Neural cell (in vitro differentiated cells): Measurements from ENCODE around the gene NRDC. TPM values are rescaled to one million over a fixed set of nuclear protein-coding genes. Genes with fewer than 3 reads are reported as not detected.

ENCODE experiments used
- H2AFZ ChIP-seq: fragments of 200-600, 300-800 bp; sonication (generic), shearing (Covaris generic); 2 replicates; pipeline ENCODE4 v1.6.0; 2014; ENCODE audit warnings: low read depth, mild to moderate bottlenecking, antibody characterized with exemption, low read length, moderate library complexity
- H3F3A ChIP-seq: fragments of 200-600 bp; shearing (Covaris generic); 2 replicates; pipeline ENCODE4 v1.6.1; 2016; ENCODE audit warnings: mild to moderate bottlenecking, moderate library complexity, mixed read lengths, antibody characterized with exemption, low read length; ENCODE audit not compliant: insufficient read depth, poor library complexity, severe bottlenecking
- H3K27ac ChIP-seq: fragments of 200-600, 300-800 bp; sonication (generic), shearing (Covaris generic); 2 replicates; pipeline ENCODE4 v1.5.1; 2014; ENCODE audit warnings: mild to moderate bottlenecking, low read length, moderate library complexity
- H3K27me3 ChIP-seq: fragments of 300-800, 200-600 bp; sonication (generic), shearing (Covaris generic); 2 replicates; pipeline ENCODE4 v1.6.0; 2014; ENCODE audit warnings: mild to moderate bottlenecking, low read depth, low read length, moderate library complexity; ENCODE audit not compliant: insufficient read depth
- H3K36me3 ChIP-seq: fragments of 300-800, 200-600 bp; sonication (generic), shearing (Covaris generic); 2 replicates; pipeline ENCODE4 v1.5.1; 2014; ENCODE audit warnings: mild to moderate bottlenecking, antibody characterized with exemption, low read length, moderate library complexity; ENCODE audit not compliant: insufficient read depth
- H3K4me2 ChIP-seq: fragments of 300-800, 200-600 bp; sonication (generic), shearing (Covaris generic); 2 replicates; pipeline ENCODE4 v1.6.0; 2014; ENCODE audit warnings: mild to moderate bottlenecking, low read length
- H3K4me3 ChIP-seq: fragments of 300-800, 200-600 bp; sonication (generic), shearing (Covaris generic); 2 replicates; pipeline ENCODE4 v1.5.1; 2014; ENCODE audit warnings: mild to moderate bottlenecking, low read length, moderate library complexity
- H3K79me2 ChIP-seq: fragments of 200-600 bp; shearing (Covaris generic); replicated peaks from 2 replicates; pipeline ENCODE4 v1.6.0; 2014; ENCODE audit warnings: mild to moderate bottlenecking, low read length, moderate library complexity; ENCODE audit not compliant: insufficient read depth
- H3K9ac ChIP-seq: fragments of 300-800, 200-600 bp; sonication (generic), shearing (Covaris generic); 2 replicates; pipeline ENCODE4 v1.6.1; 2016; ENCODE audit warnings: mild to moderate bottlenecking, low read length, mixed read lengths
- H3K9me2 ChIP-seq: fragments of 200-600 bp; shearing (Covaris generic); 2 replicates; pipeline ENCODE4 v1.6.1; 2016; ENCODE audit warnings: mild to moderate bottlenecking, low read length, mixed read lengths; ENCODE audit not compliant: insufficient read depth
- H3K9me3 ChIP-seq: fragments of 200-600, 300-800 bp; sonication (generic), shearing (Covaris generic); 2 replicates; pipeline ENCODE4 v1.6.1; 2016; ENCODE audit warnings: mild to moderate bottlenecking, mixed run types, low read length, moderate library complexity, mixed read lengths
- H4K20me1 ChIP-seq: fragments of 200-600 bp; shearing (Covaris generic); 2 replicates; pipeline ENCODE4 v1.6.1; 2016; ENCODE audit warnings: mild to moderate bottlenecking, mixed run types; ENCODE audit not compliant: insufficient read depth
- EP300 ChIP-seq: fragments of 450-650 bp; conservative IDR thresholded peaks from 2 replicates; pipeline ENCODE4 v1.6.1; 2014; ENCODE audit warnings: antibody characterized with exemption, mild to moderate bottlenecking, moderate library complexity; ENCODE audit not compliant: poor library complexity, severe bottlenecking
- EZH2 ChIP-seq: fragments of 200-600, 300-800 bp; shearing (Covaris generic), sonication (generic); IDR thresholded peaks from 2 replicates; pipeline ENCODE4 v1.6.1; 2014; ENCODE audit warnings: antibody characterized with exemption, low read length, borderline replicate concordance, mild to moderate bottlenecking; ENCODE audit not compliant: insufficient read depth, poor library complexity, severe bottlenecking
- MXI1 ChIP-seq: fragments of 450-650 bp; conservative IDR thresholded peaks from 2 replicates; pipeline ENCODE4 v1.6.1; 2014; ENCODE audit warnings: antibody characterized with exemption, mild to moderate bottlenecking; ENCODE audit not compliant: poor library complexity, severe bottlenecking
- POLR2AphosphoS5 ChIP-seq: IDR thresholded peaks from 2 replicates; pipeline ENCODE4 v1.6.1; 2012
- RAD21 ChIP-seq: fragments of 450-650 bp; conservative IDR thresholded peaks from 2 replicates; pipeline ENCODE4 v1.6.1; 2014; ENCODE audit warnings: antibody characterized with exemption, mild to moderate bottlenecking, moderate library complexity
- SMC3 ChIP-seq: fragments of 450-650 bp; conservative IDR thresholded peaks from 2 replicates; pipeline ENCODE4 v1.6.1; 2014; ENCODE audit warnings: antibody characterized with exemption, mild to moderate bottlenecking, moderate library complexity; ENCODE audit not compliant: poor library complexity
- TAF1 ChIP-seq: IDR thresholded peaks from 2 replicates; pipeline ENCODE4 v1.6.1; 2012; ENCODE audit warnings: low read depth
- polyA plus RNA-seq: library from polyadenylated mRNA; depleted of rRNA; stranded (reverse); fragments of >200 nt; gene quantifications from 2 replicates; pipeline ENCODE4 v1.2.3, GENCODE V29; 2014
- TF ChIP-seq, protein P1 (sequence below): IDR thresholded peaks from 2 replicates; pipeline ENCODE4 v1.6.1; 2012; ENCODE audit warnings: borderline replicate concordance
- TF ChIP-seq, protein P2 (sequence below): fragments of 450-650 bp; IDR thresholded peaks from 2 replicates; pipeline ENCODE4 v1.5.1; 2014; ENCODE audit warnings: antibody characterized with exemption, mild to moderate bottlenecking, moderate library complexity; ENCODE audit not compliant: poor library complexity, severe bottlenecking

The NRDC gene
- polyA plus RNA-seq, 1 donor from 2014 or later: 114 TPM

GRCh38 chr1:51749151-51749550 lies 129.4 kb downstream of the NRDC start:
- no peaks in the 10 kb centered on the region for H3K9me3 ChIP-seq

GRCh38 chr1:51745304-51745570 lies 133.3 kb downstream of the NRDC start:
- Histone ChIP-seq H3K4me3 (no peak overlapping the region), H3K79me2 (no peaks in the 10 kb centered on the region), H3K9me3 (no peaks in the 10 kb centered on the region), H3K36me3 (no peaks in the 10 kb centered on the region), H3K27me3 (no peaks in the 10 kb centered on the region), H3K27ac (no peak overlapping the region), H2AFZ (no peak overlapping the region), H3K9ac (no peak overlapping the region), H3F3A (no peaks in the 10 kb centered on the region), H3K9me2 (no peaks in the 10 kb centered on the region), H3K4me2 (no peak overlapping the region), H4K20me1 (no peaks in the 10 kb centered on the region)
- TF ChIP-seq MXI1 (no peak), EP300 (no peak), RAD21 (no peak), SMC3 (no peak), TAF1 (no peak), EZH2 (no peak)
- TF ChIP-seq, protein P1, sequence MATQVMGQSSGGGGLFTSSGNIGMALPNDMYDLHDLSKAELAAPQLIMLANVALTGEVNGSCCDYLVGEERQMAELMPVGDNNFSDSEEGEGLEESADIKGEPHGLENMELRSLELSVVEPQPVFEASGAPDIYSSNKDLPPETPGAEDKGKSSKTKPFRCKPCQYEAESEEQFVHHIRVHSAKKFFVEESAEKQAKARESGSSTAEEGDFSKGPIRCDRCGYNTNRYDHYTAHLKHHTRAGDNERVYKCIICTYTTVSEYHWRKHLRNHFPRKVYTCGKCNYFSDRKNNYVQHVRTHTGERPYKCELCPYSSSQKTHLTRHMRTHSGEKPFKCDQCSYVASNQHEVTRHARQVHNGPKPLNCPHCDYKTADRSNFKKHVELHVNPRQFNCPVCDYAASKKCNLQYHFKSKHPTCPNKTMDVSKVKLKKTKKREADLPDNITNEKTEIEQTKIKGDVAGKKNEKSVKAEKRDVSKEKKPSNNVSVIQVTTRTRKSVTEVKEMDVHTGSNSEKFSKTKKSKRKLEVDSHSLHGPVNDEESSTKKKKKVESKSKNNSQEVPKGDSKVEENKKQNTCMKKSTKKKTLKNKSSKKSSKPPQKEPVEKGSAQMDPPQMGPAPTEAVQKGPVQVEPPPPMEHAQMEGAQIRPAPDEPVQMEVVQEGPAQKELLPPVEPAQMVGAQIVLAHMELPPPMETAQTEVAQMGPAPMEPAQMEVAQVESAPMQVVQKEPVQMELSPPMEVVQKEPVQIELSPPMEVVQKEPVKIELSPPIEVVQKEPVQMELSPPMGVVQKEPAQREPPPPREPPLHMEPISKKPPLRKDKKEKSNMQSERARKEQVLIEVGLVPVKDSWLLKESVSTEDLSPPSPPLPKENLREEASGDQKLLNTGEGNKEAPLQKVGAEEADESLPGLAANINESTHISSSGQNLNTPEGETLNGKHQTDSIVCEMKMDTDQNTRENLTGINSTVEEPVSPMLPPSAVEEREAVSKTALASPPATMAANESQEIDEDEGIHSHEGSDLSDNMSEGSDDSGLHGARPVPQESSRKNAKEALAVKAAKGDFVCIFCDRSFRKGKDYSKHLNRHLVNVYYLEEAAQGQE: no peak
- TF ChIP-seq, protein P2, sequence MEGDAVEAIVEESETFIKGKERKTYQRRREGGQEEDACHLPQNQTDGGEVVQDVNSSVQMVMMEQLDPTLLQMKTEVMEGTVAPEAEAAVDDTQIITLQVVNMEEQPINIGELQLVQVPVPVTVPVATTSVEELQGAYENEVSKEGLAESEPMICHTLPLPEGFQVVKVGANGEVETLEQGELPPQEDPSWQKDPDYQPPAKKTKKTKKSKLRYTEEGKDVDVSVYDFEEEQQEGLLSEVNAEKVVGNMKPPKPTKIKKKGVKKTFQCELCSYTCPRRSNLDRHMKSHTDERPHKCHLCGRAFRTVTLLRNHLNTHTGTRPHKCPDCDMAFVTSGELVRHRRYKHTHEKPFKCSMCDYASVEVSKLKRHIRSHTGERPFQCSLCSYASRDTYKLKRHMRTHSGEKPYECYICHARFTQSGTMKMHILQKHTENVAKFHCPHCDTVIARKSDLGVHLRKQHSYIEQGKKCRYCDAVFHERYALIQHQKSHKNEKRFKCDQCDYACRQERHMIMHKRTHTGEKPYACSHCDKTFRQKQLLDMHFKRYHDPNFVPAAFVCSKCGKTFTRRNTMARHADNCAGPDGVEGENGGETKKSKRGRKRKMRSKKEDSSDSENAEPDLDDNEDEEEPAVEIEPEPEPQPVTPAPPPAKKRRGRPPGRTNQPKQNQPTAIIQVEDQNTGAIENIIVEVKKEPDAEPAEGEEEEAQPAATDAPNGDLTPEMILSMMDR: no peak

More at GRCh38 chr1:51749151-51749550, 129.4 kb downstream of the NRDC start:
- H3K27ac ChIP-seq: no peak overlapping the region
- H3K79me2 ChIP-seq: no peaks in the 10 kb centered on the region
- no peak for TF ChIP-seq SMC3
- TF ChIP-seq, protein P2: no peak
- no peak for TF ChIP-seq EZH2
- TF ChIP-seq POLR2AphosphoS5: no peak
- TF ChIP-seq, protein P1: no peak
- no peak for TF ChIP-seq MXI1
- H3K4me3 ChIP-seq: no peak overlapping the region
- no peaks in the 10 kb centered on the region for H3F3A ChIP-seq
- H3K9ac ChIP-seq: no peak overlapping the region
- no peaks in the 10 kb centered on the region for H4K20me1 ChIP-seq
- no peak overlapping the region for H3K4me2 ChIP-seq
- H3K36me3 ChIP-seq: peaks cover 5% of the 10 kb centered on the region
- H3K27me3 ChIP-seq: no peaks in the 10 kb centered on the region
- H2AFZ ChIP-seq: no peak overlapping the region
- no peaks in the 10 kb centered on the region for H3K9me2 ChIP-seq
